Measurements from ENCODE around the gene UNC13A.
"Not testable (repeated sequence)": the region's sequence is repeated elsewhere in the genome, so short reads cannot be mapped to it uniquely, and the experiment has no call there.

Gene UNC13A

DNA sequence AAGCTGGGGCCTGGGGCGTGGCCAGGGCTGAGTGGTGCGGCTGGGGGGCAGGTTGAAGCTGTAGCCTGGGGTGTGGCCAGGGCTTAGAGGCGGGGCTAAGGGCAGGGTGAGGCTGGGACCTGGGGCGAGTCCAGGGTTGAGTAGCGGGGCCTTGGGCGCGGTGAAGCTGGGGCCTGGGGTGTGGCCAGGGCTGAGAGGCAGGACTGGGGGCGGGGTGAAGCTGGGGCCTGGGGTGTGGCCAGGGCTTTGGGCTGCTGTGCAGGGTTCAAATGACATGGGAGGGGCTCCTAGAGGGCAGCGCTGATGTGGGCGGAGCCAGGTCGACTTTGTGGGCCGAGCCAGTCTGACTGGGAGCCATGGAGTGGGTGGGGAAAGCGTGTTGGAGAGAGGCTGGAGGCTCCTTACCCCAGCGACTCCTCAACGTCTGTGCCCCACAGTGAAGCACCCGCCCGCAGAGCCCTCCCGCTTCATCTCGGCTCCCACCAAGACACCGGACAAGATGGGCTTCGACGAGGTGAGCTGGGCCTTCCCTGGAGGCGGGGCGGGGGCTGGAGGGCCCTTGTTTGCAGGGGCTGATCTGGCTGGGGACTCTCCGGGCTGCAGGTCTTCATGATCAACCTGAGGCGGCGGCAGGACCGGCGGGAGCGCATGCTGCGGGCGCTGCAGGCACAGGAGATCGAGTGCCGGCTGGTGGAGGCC is 111.2 kb downstream of the UNC13A start:
- ChIA-PET CTCF (interaction anchor here (0.6 to 1.4 kb wide), 3 partner anchors 30 to 101 kb away, joined by 3 to 8 read pairs (median 4); no protein-coding TSS in a partner anchor), POLR2A (interaction anchor here (0.5 to 1.1 kb wide), 4 partner anchors 12 to 71 kb away, joined by 3 to 7 read pairs (median 5); partner anchors contain the start of gene PGLS)
- no peak for TF ChIP-seq ELF4 (IDR thresholded peaks at IDR 0.05)
- TF ChIP-seq SP1 (IDR thresholded peaks at IDR 0.05), result no peak
- no peak for TF ChIP-seq ZNF384 (IDR thresholded peaks at IDR 0.05)
- TF ChIP-seq HDGF (IDR thresholded peaks at IDR 0.05; ENCODE audit: borderline replicate concordance), result no peak
- TF ChIP-seq, protein P1, sequence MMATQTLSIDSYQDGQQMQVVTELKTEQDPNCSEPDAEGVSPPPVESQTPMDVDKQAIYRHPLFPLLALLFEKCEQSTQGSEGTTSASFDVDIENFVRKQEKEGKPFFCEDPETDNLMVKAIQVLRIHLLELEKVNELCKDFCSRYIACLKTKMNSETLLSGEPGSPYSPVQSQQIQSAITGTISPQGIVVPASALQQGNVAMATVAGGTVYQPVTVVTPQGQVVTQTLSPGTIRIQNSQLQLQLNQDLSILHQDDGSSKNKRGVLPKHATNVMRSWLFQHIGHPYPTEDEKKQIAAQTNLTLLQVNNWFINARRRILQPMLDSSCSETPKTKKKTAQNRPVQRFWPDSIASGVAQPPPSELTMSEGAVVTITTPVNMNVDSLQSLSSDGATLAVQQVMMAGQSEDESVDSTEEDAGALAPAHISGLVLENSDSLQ (IDR thresholded peaks at IDR 0.05), result no peak
- no peak for TF ChIP-seq L3MBTL2 (conservative IDR thresholded peaks at IDR 0.05)
- no peak for TF ChIP-seq CTBP1 (IDR thresholded peaks at IDR 0.05; ENCODE audit: borderline replicate concordance)
- no peak for TF ChIP-seq BHLHE40 (IDR thresholded peaks at IDR 0.05; ENCODE audit: borderline replicate concordance)
- no peak for TF ChIP-seq LEF1 (IDR thresholded peaks at IDR 0.05; ENCODE audit: borderline replicate concordance)
- TF ChIP-seq FOXA1 (IDR thresholded peaks at IDR 0.05), result no peak
- no peak for TF ChIP-seq ARNT (IDR thresholded peaks at IDR 0.05)
- TF ChIP-seq FOXK2 (IDR thresholded peaks at IDR 0.05), result no peak
- TF ChIP-seq SUZ12 (IDR thresholded peaks at IDR 0.05), result no peak
- no peak for TF ChIP-seq FOXM1 (IDR thresholded peaks at IDR 0.05; ENCODE audit: borderline replicate concordance)
- TF ChIP-seq TARDBP (IDR thresholded peaks at IDR 0.05), result no peak
- TF ChIP-seq NFRKB (IDR thresholded peaks at IDR 0.05), result no peak
- DNase-seq (ENCODE audit: extremely low spot score), result peak; percentile 42

DNA sequence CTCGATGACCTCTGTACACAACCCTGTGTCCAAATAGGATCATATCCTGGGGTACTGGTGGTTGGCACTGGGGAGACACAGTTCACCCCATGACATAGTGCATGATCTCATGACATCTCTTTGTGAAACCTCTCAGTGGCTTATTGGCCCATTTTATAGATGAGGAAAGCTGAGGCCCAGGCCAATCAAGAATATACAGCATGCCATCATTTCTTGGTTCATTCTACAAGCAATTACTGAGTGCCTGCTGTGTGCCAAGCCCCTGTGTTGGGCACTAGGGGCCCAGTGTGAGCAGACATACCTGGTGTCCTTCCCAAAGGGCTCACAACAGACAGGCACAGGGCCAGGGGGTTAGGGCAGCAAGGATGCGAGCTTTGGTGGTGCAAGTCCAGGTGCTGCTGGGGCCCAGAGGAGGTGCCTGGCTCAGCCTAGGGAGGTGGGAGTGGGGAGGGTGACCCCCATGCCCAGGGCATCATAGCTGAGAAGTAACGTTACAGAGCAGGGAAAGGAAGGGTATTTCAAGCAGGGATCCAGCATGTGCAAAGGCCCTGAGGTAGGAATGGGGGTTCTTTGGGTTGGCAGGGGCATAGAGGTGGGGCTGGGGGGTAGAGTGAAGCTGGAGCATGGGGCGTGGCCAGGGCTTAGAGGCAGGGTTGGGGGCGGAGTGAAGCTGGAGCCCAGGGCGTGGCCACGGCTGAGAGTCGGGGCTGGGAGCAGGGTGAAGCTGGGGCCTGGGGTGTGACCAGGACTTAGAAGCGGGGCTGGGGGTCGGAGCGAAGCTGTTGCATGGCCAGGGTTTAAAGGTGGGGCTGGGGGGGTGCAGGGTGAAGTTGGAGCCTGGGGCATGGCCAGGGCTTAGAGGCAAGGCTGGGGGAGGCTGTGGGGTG is 112.0 kb downstream of the UNC13A start:
- ChIA-PET CTCF (interaction anchor here (1.4 kb wide), 1 partner anchor 30 kb away, joined by 4 read pairs; no protein-coding TSS in a partner anchor), POLR2A (interaction anchor here (0.5 to 1.1 kb wide), 4 partner anchors 12 to 70 kb away, joined by 3 to 7 read pairs (median 5); partner anchors contain the start of gene PGLS)
- TF ChIP-seq, protein P1 (IDR thresholded peaks at IDR 0.05), result no peak
- TF ChIP-seq NFRKB (IDR thresholded peaks at IDR 0.05) (no peak), ZNF384 (IDR thresholded peaks at IDR 0.05) (no peak), SP1 (IDR thresholded peaks at IDR 0.05) (no peak), ARNT (IDR thresholded peaks at IDR 0.05) (no peak), TARDBP (IDR thresholded peaks at IDR 0.05) (no peak), FOXK2 (IDR thresholded peaks at IDR 0.05) (no peak), FOXM1 (IDR thresholded peaks at IDR 0.05; ENCODE audit: borderline replicate concordance) (no peak), CTBP1 (IDR thresholded peaks at IDR 0.05; ENCODE audit: borderline replicate concordance) (no peak), BHLHE40 (IDR thresholded peaks at IDR 0.05; ENCODE audit: borderline replicate concordance) (no peak), LEF1 (IDR thresholded peaks at IDR 0.05; ENCODE audit: borderline replicate concordance) (no peak), L3MBTL2 (conservative IDR thresholded peaks at IDR 0.05) (no peak), FOXA1 (IDR thresholded peaks at IDR 0.05) (no peak), SUZ12 (IDR thresholded peaks at IDR 0.05) (no peak)
- no peak for DNase-seq (ENCODE audit: extremely low spot score)

DNA sequence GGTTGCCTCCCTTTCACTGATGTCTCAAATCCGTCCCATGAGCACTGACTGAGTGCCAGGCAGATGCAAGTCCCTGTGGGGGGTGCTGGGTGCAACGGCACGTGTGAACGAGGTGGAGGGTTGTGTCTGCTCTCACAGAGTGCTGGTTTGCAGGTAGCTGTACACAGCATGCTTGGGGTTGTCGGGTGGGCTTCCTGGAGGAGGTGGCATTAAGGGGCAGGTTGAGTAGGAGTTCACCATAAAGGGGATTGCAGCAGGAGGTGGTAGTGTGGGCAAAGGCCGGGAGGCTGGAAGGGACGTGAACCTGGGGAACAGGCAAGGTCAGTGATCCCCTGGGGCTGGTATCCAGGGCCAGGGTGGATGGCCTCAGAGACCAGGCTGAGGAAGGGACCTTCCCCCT is 115.5 kb downstream of the UNC13A start:
- ChIA-PET POLR2A (no interaction called here), CTCF (interaction anchor here (0.7 to 1.3 kb wide), 2 partner anchors 15 to 190 kb away, joined by 4 to 5 read pairs; no protein-coding TSS in a partner anchor)
- TF ChIP-seq CTBP1 (IDR thresholded peaks at IDR 0.05; ENCODE audit: borderline replicate concordance), result no peak
- no peak for TF ChIP-seq LEF1 (IDR thresholded peaks at IDR 0.05; ENCODE audit: borderline replicate concordance)
- no peak for TF ChIP-seq SUZ12 (IDR thresholded peaks at IDR 0.05)
- TF ChIP-seq FOXA1 (IDR thresholded peaks at IDR 0.05), result no peak
- no peak for TF ChIP-seq HDGF (IDR thresholded peaks at IDR 0.05; ENCODE audit: borderline replicate concordance)
- no peak for DNase-seq (ENCODE audit: extremely low spot score)

DNA sequence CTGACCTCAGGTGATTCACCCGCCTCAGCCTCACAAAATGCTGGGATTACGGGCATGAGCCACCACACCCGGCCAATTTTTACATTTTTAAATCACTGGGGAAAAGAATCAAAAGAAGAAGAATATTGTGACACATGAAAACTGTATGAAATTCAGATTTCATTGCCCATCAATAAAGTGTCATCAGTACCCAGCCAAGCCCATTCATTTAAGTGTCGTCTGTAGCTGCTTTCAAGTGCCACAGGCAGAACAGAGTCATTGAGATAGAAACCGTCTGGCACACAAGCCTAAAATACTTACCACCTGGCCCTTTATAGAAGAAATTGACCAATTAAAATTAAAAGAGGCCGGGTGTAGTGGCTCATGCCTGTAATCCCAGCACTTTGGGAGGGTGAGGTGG is 117.4 kb downstream of the UNC13A start:
- DNase-seq (ENCODE audit: extremely low spot score), result no peak
- no peak for TF ChIP-seq SUZ12 (IDR thresholded peaks at IDR 0.05)
- TF ChIP-seq BHLHE40 (IDR thresholded peaks at IDR 0.05; ENCODE audit: borderline replicate concordance), result no peak
- TF ChIP-seq SP1 (IDR thresholded peaks at IDR 0.05), result no peak
- TF ChIP-seq, protein P1 (IDR thresholded peaks at IDR 0.05), result no peak
- TF ChIP-seq FOXA1 (IDR thresholded peaks at IDR 0.05), result no peak
- no peak for TF ChIP-seq ELF4 (IDR thresholded peaks at IDR 0.05)
- no peak for TF ChIP-seq LEF1 (IDR thresholded peaks at IDR 0.05; ENCODE audit: borderline replicate concordance)
- no peak for TF ChIP-seq ARNT (IDR thresholded peaks at IDR 0.05)
- no peak for TF ChIP-seq NFRKB (IDR thresholded peaks at IDR 0.05)
- TF ChIP-seq CTBP1 (IDR thresholded peaks at IDR 0.05; ENCODE audit: borderline replicate concordance), result no peak
- TF ChIP-seq L3MBTL2 (conservative IDR thresholded peaks at IDR 0.05), result no peak
- no peak for TF ChIP-seq FOXM1 (IDR thresholded peaks at IDR 0.05; ENCODE audit: borderline replicate concordance)
- TF ChIP-seq HDGF (IDR thresholded peaks at IDR 0.05; ENCODE audit: borderline replicate concordance), result no peak
- no peak for TF ChIP-seq TARDBP (IDR thresholded peaks at IDR 0.05)
- no peak for TF ChIP-seq FOXK2 (IDR thresholded peaks at IDR 0.05)
- TF ChIP-seq ZNF384 (IDR thresholded peaks at IDR 0.05), result no peak
- CTCF ChIA-PET, result no interaction called here
- POLR2A ChIA-PET, result no interaction called here

DNA sequence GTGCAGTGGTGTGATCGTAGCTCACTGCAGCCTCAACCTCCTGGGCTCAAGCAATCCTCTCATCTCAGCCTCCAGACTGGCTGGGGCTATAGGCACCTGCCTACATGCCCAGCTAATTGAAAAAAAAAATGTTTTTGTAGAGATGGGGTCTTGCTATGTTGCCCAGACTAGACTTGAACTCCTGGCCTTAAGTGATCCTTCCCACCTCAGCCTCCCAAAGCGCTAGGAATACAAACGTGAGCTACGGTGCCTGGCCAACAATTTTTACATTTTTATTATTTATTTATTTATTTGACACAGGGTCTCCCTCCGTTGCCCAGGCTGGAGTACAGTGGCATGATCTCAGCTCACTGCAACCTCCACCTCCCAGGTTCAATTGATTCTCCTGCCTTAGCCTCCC is 117.9 kb downstream of the UNC13A start:
- POLR2A ChIA-PET; DNase-seq (ENCODE audit: extremely low spot score): not testable (repeated sequence)
- CTCF ChIA-PET, result interaction anchor here (0.7 kb wide), 1 partner anchor 631 kb away, joined by 5 read pairs; no protein-coding TSS in a partner anchor
